Measurements from ENCODE around the gene VDAC2.

Gene VDAC2

GRCh38 chr10:75261813-75262705 is 51.5 kb downstream of the VDAC2 start:
- Histone ChIP-seq H3K9ac (ENCODE audit: low read length) (no peak overlapping the region), H3K4me3 (ENCODE audit: low read depth, low read length) (no peak overlapping the region), H3K4me1 (ENCODE audit: control insufficient read depth, insufficient read depth, low read length) (no peaks in the 10 kb centered on the region), H3K27me3 (ENCODE audit: control insufficient read depth, insufficient read depth, low read length) (no peaks in the 10 kb centered on the region), H3K9me3 (ENCODE audit: control insufficient read depth, insufficient read depth, low read depth, low read length) (no peaks in the 10 kb centered on the region), H3K27ac (ENCODE audit: low read depth, low read length) (no peak overlapping the region), H3K36me3 (ENCODE audit: control insufficient read depth, insufficient read depth, low read length) (no peaks in the 10 kb centered on the region)

- H3K27me3 ChIP-seq (ENCODE audit: control insufficient read depth, insufficient read depth, low read length) = no peaks in the 10 kb centered on the region
- no peak overlapping the region for H3K27ac ChIP-seq (ENCODE audit: low read depth, low read length)
- no peaks in the 10 kb centered on the region for H3K4me1 ChIP-seq (ENCODE audit: control insufficient read depth, insufficient read depth, low read length)
- no peak overlapping the region for H3K9ac ChIP-seq (ENCODE audit: low read length)
- H3K9me3 ChIP-seq (ENCODE audit: control insufficient read depth, insufficient read depth, low read depth, low read length) = no peaks in the 10 kb centered on the region
- H3K4me3 ChIP-seq (ENCODE audit: low read depth, low read length) = no peak overlapping the region
- H3K36me3 ChIP-seq (ENCODE audit: control insufficient read depth, insufficient read depth, low read length) = no peaks in the 10 kb centered on the region
Observed at GRCh38 chr10:75263806-75264205, 53.2 kb downstream of the VDAC2 start.

DNA sequence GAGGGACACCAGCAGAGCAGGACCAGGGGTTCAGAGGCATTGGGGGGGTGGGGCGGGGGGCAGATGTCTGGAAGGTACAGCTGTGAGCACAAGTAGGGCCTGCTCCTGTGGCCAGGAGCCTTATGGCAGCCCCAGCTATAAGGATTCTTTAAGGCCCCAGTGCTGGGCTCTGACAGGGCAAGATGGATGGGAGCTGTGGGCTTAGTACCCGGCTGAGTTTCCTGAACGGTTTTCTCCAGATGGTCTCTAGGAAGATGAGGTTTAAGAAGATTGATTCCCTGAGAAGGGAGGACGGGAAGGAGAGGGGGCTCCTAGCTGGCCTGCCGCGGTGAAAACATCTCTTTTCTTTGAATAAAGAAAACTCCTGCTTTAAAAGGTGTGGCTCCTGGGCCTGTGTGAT is 55.3 kb downstream of the VDAC2 start:
- H3K27me3 ChIP-seq (ENCODE audit: control insufficient read depth, insufficient read depth, low read length) = no peaks in the 10 kb centered on the region
- H3K27ac ChIP-seq (ENCODE audit: low read depth, low read length) = no peak overlapping the region

DNA sequence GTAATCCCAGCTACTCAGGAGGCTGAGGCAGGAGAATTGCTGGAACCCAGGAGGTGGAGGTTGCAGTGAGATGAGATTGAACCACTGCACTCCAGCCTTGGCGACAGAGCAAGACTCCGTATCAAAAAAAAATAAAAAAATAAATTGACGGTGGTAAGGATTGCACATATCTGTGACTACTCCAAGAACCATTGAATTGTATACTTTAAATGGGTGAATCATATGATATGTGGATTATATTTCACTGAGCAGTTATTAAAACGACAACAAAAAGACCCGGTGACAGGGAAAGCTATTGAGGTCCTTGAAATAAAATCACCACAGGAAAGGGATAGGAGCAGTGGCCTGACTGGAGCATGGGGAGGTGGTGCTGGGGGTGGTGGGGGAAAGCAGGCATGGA is 56.3 kb downstream of the VDAC2 start:
- Histone ChIP-seq H3K9ac (ENCODE audit: low read length) (no peak overlapping the region), H3K9me3 (ENCODE audit: control insufficient read depth, insufficient read depth, low read depth, low read length) (peaks cover 4% of the 10 kb centered on the region; the same call in 1 of the 2 replicates), H3K27me3 (ENCODE audit: control insufficient read depth, insufficient read depth, low read length) (no peaks in the 10 kb centered on the region), H3K4me3 (ENCODE audit: low read depth, low read length) (no peak overlapping the region), H3K4me1 (ENCODE audit: control insufficient read depth, insufficient read depth, low read length) (no peaks in the 10 kb centered on the region), H3K36me3 (ENCODE audit: control insufficient read depth, insufficient read depth, low read length) (no peaks in the 10 kb centered on the region), H3K27ac (ENCODE audit: low read depth, low read length) (no peak overlapping the region)

More for the DNA sequence above, 55.3 kb downstream of the VDAC2 start:
- no peaks in the 10 kb centered on the region for H3K36me3 ChIP-seq (ENCODE audit: control insufficient read depth, insufficient read depth, low read length)
- no peak overlapping the region for H3K9ac ChIP-seq (ENCODE audit: low read length)
- no peak overlapping the region for H3K4me3 ChIP-seq (ENCODE audit: low read depth, low read length)
- H3K9me3 ChIP-seq (ENCODE audit: control insufficient read depth, insufficient read depth, low read depth, low read length) = peaks cover 4% of the 10 kb centered on the region; the same call in 1 of the 2 replicates
- no peaks in the 10 kb centered on the region for H3K4me1 ChIP-seq (ENCODE audit: control insufficient read depth, insufficient read depth, low read length)

GRCh38 chr10:75269605-75270004 is 59.0 kb downstream of the VDAC2 start:
- Histone ChIP-seq H3K27ac (ENCODE audit: low read depth, low read length) (no peak overlapping the region), H3K36me3 (ENCODE audit: control insufficient read depth, insufficient read depth, low read length) (no peaks in the 10 kb centered on the region), H3K4me1 (ENCODE audit: control insufficient read depth, insufficient read depth, low read length) (no peaks in the 10 kb centered on the region), H3K4me3 (ENCODE audit: low read depth, low read length) (no peak overlapping the region), H3K9ac (ENCODE audit: low read length) (no peak overlapping the region), H3K27me3 (ENCODE audit: control insufficient read depth, insufficient read depth, low read length) (no peaks in the 10 kb centered on the region), H3K9me3 (ENCODE audit: control insufficient read depth, insufficient read depth, low read depth, low read length) (peaks cover 4% of the 10 kb centered on the region; the same call in 1 of the 2 replicates)

DNA sequence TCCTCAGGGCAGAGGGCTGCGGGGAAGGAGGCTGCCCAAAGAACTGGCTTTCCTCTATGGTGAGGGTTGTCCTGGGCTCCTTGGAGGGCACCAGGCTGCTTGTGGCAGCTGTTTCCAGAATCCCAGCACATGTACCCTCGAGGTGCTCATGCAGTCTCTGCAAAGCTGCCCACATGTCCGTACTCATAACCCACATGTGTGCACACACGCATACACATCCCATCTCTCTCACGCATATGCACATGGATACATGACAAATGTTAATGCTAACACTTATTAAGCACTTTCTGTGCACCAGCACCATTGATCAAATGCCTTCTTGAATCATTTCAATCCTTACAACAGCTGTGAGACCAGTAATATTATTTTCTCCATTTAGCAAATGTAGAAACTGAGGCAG is 61.5 kb downstream of the VDAC2 start:
- no peaks in the 10 kb centered on the region for H3K36me3 ChIP-seq (ENCODE audit: control insufficient read depth, insufficient read depth, low read length)
- H3K4me3 ChIP-seq (ENCODE audit: low read depth, low read length) = no peak overlapping the region
- H3K9ac ChIP-seq (ENCODE audit: low read length) = no peak overlapping the region
- H3K27ac ChIP-seq (ENCODE audit: low read depth, low read length) = no peak overlapping the region
- H3K27me3 ChIP-seq (ENCODE audit: control insufficient read depth, insufficient read depth, low read length) = no peaks in the 10 kb centered on the region
- no peaks in the 10 kb centered on the region; the same call in 1 of the 2 replicates for H3K4me1 ChIP-seq (ENCODE audit: control insufficient read depth, insufficient read depth, low read length)
- H3K9me3 ChIP-seq (ENCODE audit: control insufficient read depth, insufficient read depth, low read depth, low read length) = peaks cover 4% of the 10 kb centered on the region; the same call in 1 of the 2 replicates

DNA sequence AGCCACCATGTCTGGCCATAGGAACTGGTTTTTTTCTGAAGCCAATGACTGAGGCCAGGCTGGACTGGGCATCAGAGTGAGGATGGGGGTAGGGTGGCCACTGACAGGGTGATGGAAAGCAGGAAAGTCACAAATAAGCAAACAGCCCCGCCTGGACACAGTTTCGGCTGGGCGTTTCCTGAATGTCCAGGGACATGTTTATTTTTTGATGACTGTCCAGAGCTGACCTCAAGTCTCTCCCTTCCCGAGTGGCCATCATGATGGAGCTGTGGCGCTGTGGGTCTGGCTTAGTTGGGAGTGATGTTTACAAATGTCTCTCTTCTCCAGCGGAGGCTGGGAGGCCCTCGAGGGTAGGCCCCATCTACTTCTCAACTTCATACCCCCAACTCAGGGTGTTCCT is 62.3 kb downstream of the VDAC2 start:
- H3K9me3 ChIP-seq (ENCODE audit: control insufficient read depth, insufficient read depth, low read depth, low read length) = peaks cover 4% of the 10 kb centered on the region; the same call in 1 of the 2 replicates
- H3K27ac ChIP-seq (ENCODE audit: low read depth, low read length) = no peak overlapping the region
- H3K36me3 ChIP-seq (ENCODE audit: control insufficient read depth, insufficient read depth, low read length) = no peaks in the 10 kb centered on the region
- no peaks in the 10 kb centered on the region; the same call in 1 of the 2 replicates for H3K4me1 ChIP-seq (ENCODE audit: control insufficient read depth, insufficient read depth, low read length)
- no peaks in the 10 kb centered on the region for H3K27me3 ChIP-seq (ENCODE audit: control insufficient read depth, insufficient read depth, low read length)
- H3K9ac ChIP-seq (ENCODE audit: low read length) = no peak overlapping the region
- H3K4me3 ChIP-seq (ENCODE audit: low read depth, low read length) = no peak overlapping the region

GRCh38 chr10:75276069-75276872 is 65.7 kb downstream of the VDAC2 start:
- no peaks in the 10 kb centered on the region; the same call in 1 of the 2 replicates for H3K4me1 ChIP-seq (ENCODE audit: control insufficient read depth, insufficient read depth, low read length)
- 0 out of 2 replicates have a peak, but pooled peaks cover 7% of the 10 kb centered on the region for H3K27me3 ChIP-seq (ENCODE audit: control insufficient read depth, insufficient read depth, low read length)
- no peak overlapping the region for H3K4me3 ChIP-seq (ENCODE audit: low read depth, low read length)
- no peak overlapping the region for H3K9ac ChIP-seq (ENCODE audit: low read length)
- H3K36me3 ChIP-seq (ENCODE audit: control insufficient read depth, insufficient read depth, low read length) = no peaks in the 10 kb centered on the region
- H3K9me3 ChIP-seq (ENCODE audit: control insufficient read depth, insufficient read depth, low read depth, low read length) = no peaks in the 10 kb centered on the region
- H3K27ac ChIP-seq (ENCODE audit: low read depth, low read length) = no peak overlapping the region

DNA sequence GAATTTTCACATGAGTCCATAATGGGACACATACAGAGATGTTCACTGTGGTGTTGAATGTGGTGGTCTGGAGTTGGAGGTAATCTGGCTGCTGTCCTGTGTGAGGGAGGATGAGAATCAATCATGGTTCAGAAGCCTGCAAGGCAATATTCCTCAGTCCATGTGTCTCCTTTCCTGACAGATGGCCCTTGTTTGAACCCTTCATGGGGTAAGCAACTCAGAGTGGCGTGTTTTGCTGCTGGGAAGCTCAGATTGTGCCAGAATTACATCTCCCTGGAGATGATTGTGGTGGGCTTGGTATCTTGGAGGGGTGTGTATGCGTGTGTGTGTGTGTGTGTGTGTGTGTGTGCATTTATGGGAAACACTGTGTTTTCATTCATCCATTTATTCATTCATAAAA is 69.6 kb downstream of the VDAC2 start:
- Histone ChIP-seq H3K9ac (ENCODE audit: low read length) (no peak overlapping the region), H3K9me3 (ENCODE audit: control insufficient read depth, insufficient read depth, low read depth, low read length) (no peaks in the 10 kb centered on the region), H3K4me3 (ENCODE audit: low read depth, low read length) (no peak overlapping the region), H3K36me3 (ENCODE audit: control insufficient read depth, insufficient read depth, low read length) (no peaks in the 10 kb centered on the region), H3K27ac (ENCODE audit: low read depth, low read length) (no peak overlapping the region), H3K4me1 (ENCODE audit: control insufficient read depth, insufficient read depth, low read length) (peaks cover 4% of the 10 kb centered on the region; the same call in 1 of the 2 replicates), H3K27me3 (ENCODE audit: control insufficient read depth, insufficient read depth, low read length) (0 out of 2 replicates have a peak, but pooled peaks cover 11% of the 10 kb centered on the region)
